Measurements from ENCODE around the gene PRKCB.

DNA sequence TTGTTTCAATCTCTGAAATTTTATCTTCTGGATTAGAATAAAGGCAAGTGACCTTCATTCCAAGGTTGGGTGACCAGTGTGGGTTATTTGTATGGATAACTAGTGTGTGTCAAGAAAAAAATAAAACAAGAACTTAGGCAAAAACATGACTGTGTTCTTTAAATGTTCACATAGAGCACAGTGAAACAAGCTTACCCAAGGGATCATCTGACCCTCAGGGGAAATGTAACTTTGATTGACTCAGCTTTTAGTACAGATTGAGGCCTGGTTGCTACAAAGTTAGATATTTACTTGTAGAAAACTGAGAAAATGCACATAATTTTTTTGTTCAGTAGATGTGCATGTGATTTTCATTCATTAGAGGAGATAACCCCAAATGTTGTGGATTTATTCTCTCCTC lies 427.0 kb downstream of the PRKCB start:
- TF ChIP-seq ZBTB17 (tag by site-specific recombination; IDR thresholded peaks at IDR 0.05), result no peak
- TF ChIP-seq ZNF214 (tag by site-specific recombination; IDR thresholded peaks at IDR 0.05; ENCODE audit: borderline replicate concordance), result no peak
- TF ChIP-seq ZNF121 (tag by site-specific recombination; IDR thresholded peaks at IDR 0.05), result no peak
- no peak for TF ChIP-seq ZNF510 (tag by site-specific recombination; IDR thresholded peaks at IDR 0.05; ENCODE audit: insufficient replicate concordance)
- TF ChIP-seq, protein P1, sequence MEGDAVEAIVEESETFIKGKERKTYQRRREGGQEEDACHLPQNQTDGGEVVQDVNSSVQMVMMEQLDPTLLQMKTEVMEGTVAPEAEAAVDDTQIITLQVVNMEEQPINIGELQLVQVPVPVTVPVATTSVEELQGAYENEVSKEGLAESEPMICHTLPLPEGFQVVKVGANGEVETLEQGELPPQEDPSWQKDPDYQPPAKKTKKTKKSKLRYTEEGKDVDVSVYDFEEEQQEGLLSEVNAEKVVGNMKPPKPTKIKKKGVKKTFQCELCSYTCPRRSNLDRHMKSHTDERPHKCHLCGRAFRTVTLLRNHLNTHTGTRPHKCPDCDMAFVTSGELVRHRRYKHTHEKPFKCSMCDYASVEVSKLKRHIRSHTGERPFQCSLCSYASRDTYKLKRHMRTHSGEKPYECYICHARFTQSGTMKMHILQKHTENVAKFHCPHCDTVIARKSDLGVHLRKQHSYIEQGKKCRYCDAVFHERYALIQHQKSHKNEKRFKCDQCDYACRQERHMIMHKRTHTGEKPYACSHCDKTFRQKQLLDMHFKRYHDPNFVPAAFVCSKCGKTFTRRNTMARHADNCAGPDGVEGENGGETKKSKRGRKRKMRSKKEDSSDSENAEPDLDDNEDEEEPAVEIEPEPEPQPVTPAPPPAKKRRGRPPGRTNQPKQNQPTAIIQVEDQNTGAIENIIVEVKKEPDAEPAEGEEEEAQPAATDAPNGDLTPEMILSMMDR (tag by site-specific recombination; IDR thresholded peaks at IDR 0.05), result no peak
- TF ChIP-seq GLI4 (tag by site-specific recombination; IDR thresholded peaks at IDR 0.05), result no peak
- TF ChIP-seq, protein P2, sequence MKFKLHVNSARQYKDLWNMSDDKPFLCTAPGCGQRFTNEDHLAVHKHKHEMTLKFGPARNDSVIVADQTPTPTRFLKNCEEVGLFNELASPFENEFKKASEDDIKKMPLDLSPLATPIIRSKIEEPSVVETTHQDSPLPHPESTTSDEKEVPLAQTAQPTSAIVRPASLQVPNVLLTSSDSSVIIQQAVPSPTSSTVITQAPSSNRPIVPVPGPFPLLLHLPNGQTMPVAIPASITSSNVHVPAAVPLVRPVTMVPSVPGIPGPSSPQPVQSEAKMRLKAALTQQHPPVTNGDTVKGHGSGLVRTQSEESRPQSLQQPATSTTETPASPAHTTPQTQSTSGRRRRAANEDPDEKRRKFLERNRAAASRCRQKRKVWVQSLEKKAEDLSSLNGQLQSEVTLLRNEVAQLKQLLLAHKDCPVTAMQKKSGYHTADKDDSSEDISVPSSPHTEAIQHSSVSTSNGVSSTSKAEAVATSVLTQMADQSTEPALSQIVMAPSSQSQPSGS (tag by site-specific recombination; IDR thresholded peaks at IDR 0.05; ENCODE audit: low read depth), result no peak
- no peak for TF ChIP-seq PRDM1 (tag by site-specific recombination; IDR thresholded peaks at IDR 0.05)
- TF ChIP-seq SP2 (tag by site-specific recombination; IDR thresholded peaks at IDR 0.05), result no peak
- TF ChIP-seq ZNF423 (tag by site-specific recombination; IDR thresholded peaks at IDR 0.05), result no peak
- no peak for TF ChIP-seq ZBTB21 (tag by site-specific recombination; IDR thresholded peaks at IDR 0.05)
- no peak for TF ChIP-seq ZNF311 (tag by site-specific recombination; IDR thresholded peaks at IDR 0.05; ENCODE audit: borderline replicate concordance)
- TF ChIP-seq ZNF138 (tag by site-specific recombination; IDR thresholded peaks at IDR 0.05; ENCODE audit: borderline replicate concordance), result no peak
- TF ChIP-seq, protein P3, sequence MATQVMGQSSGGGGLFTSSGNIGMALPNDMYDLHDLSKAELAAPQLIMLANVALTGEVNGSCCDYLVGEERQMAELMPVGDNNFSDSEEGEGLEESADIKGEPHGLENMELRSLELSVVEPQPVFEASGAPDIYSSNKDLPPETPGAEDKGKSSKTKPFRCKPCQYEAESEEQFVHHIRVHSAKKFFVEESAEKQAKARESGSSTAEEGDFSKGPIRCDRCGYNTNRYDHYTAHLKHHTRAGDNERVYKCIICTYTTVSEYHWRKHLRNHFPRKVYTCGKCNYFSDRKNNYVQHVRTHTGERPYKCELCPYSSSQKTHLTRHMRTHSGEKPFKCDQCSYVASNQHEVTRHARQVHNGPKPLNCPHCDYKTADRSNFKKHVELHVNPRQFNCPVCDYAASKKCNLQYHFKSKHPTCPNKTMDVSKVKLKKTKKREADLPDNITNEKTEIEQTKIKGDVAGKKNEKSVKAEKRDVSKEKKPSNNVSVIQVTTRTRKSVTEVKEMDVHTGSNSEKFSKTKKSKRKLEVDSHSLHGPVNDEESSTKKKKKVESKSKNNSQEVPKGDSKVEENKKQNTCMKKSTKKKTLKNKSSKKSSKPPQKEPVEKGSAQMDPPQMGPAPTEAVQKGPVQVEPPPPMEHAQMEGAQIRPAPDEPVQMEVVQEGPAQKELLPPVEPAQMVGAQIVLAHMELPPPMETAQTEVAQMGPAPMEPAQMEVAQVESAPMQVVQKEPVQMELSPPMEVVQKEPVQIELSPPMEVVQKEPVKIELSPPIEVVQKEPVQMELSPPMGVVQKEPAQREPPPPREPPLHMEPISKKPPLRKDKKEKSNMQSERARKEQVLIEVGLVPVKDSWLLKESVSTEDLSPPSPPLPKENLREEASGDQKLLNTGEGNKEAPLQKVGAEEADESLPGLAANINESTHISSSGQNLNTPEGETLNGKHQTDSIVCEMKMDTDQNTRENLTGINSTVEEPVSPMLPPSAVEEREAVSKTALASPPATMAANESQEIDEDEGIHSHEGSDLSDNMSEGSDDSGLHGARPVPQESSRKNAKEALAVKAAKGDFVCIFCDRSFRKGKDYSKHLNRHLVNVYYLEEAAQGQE (tag by site-specific recombination; IDR thresholded peaks at IDR 0.05), result no peak

All from HEK293 (cell line).